HPDE6-E6E7 (cell line): ENCODE results near the gene PDZD4.

ENCODE experiments used
- DNase-seq: peaks from one replicate; pipeline ENCODE4 v3.0.0; 2011; ENCODE audit warnings: missing footprints; ENCODE audit errors: extremely low spot score

PDZD4 gene

DNA sequence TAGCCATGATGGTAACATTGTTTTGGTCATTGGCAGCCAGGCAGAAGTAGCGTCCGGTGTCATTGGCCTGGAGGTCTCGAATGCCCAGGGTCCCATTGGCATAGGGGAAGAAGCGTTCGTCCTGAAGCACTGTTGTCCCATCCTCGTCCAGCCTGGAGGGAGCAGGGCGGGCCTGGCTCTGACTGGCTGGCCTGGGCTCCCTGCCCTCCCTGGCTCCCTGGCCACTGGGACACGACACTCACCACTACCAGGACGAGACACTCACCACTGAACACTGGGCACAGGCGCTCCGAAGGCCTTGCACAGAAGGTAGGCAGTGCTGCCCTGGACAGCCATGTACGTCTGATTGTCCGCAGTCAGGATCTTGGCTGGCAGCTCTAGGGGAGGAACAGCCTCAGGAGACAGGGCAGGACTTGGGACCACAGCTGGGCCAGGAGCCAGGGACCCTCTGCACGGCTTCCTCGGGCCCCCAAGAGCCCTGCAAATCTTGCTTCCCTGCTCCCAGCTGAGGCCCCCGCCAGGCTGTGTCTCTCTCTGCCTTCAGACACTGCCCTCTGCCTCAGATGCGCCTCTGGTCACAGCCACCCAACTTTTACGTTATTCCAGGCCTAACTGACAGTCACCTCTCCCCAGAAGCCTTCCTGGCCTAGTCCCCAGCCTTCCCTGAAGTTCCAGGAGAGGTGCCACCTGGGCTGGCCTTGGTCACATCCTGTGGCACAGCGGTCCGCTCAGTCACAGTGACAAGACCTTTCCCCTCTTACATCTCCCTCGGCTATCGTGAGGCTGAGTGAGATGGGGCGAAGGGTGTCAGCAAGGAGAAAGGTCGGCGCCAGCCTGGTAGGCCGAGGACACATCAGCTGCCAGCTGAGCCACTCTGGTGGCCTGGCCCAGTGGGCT lies 38.5 kb upstream of the PDZD4 start:
- no peak for DNase-seq

DNA sequence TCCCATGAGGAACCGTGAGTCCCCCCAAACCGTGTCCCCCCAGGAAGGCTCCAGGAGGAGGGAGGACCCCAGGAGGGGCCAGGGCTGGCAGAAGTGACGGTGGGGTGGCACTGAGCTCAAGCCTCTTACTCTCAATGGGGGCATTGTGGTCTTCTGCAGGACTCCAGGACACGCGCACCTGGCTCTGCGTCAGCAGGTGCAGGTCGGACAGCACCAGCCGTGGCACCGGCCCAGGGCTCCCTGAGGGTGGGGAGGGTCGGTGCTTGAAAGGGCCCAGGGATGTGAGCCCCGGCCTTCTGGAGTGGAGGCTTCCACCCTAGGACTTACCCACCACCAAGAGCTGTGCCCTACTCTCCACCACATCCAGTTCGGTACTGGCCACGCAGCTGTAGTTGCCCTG lies 37.3 kb upstream of the PDZD4 start:
- DNase-seq: no peak

- no peak for DNase-seq
Measured at GRCh38 chrX:153867139-153867538, 36.8 kb upstream of the PDZD4 start.

DNA sequence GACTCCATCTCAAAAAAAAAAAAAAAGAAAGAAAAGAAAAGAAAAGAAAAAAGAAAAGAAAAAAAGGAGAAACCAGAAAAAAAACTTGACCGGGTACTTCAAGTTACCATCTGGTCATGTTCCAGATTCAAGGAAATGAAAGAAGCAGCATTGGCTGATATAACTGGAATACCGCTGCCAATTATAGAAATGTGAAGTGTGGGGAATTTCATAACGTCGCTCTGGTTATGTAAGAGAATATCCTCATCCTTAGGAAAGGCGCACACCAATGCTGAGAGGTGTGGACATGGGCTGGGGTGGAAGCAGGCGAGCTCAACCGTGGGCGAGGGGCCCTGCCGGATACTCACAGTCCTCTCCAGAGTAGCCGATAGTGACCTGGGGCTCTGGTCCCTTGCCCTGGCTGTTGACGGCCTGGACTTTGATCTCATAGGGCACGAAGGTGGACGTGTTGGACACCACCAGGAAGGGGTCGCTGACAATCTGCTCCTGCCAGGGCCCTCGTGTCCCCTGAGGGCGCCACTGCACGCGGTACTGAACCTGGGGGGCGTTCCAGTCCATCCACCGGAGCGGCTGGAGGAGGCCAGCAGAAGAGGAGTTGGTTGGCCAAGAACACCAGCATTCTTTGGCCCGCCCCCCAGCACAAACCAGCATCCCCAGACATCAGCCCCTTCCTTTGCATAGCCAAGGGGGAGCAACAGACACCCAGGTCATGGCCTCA lies 36.1 kb upstream of the PDZD4 start:
- DNase-seq: no peak

- no peak for DNase-seq
Measured at GRCh38 chrX:153865685-153866084, 35.3 kb upstream of the PDZD4 start.

GRCh38 chrX:153865321-153865580 lies 34.9 kb upstream of the PDZD4 start:
- no peak for DNase-seq

GRCh38 chrX:153864561-153865320 lies 34.4 kb upstream of the PDZD4 start:
- DNase-seq: no peak

DNA sequence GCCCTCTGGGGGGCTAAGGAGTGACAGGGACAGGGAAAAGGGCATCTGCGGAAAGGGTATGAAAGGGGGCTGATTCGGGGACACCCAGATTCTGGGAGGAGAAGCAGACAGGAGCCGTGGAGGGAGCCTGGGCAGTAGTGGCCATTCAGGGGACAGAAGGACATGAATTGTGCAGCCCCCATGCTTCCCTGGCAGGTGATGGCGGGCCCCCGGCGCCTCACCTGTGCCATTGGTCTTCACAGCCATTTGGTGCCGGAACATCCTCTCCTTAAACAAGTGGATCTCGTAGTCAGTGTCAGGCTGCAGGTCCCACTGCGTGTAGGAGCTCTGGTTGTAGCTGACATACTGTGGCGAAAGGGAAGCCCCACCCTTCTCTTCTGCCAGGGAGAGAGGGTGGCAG lies 33.8 kb upstream of the PDZD4 start:
- no peak for DNase-seq

DNA sequence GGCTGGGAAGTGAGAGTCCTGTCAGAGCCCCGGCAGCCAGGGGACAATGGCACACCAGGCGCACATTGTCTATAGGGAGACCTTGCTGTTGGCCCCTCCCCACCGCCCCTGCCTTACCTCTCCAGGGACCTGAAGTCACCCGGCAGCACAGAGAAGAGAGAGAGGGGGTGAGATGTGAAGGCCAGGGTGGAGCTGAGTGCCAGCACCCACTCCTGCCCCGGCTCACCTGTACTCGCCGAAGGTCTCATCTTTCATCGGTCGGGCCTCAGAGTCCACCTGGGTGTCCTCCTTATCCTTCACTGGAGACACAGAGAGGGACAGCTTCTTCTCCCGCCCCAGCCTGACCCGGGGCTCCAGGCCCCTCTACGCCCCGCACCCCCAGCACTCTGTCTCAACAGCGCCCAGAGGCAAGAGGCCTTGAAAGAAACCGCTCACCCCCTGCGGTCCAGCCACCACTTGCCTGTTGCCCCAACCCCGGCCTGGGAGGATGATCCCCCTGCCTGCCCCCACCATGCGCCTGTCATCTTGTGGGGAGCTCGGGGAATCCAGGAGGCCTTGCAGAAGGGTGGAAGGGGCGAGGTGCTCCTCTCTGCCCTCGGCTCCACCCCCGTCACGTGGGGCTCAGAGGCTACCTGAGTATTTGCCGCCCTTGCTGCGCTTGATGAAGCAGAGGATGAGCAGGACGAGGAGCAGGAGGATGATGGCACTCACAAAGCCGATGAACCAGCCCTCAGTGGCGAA lies 33.1 kb upstream of the PDZD4 start:
- DNase-seq: no peak

- no peak for DNase-seq
Measured at GRCh38 chrX:153862369-153863250, 32.3 kb upstream of the PDZD4 start.

DNA sequence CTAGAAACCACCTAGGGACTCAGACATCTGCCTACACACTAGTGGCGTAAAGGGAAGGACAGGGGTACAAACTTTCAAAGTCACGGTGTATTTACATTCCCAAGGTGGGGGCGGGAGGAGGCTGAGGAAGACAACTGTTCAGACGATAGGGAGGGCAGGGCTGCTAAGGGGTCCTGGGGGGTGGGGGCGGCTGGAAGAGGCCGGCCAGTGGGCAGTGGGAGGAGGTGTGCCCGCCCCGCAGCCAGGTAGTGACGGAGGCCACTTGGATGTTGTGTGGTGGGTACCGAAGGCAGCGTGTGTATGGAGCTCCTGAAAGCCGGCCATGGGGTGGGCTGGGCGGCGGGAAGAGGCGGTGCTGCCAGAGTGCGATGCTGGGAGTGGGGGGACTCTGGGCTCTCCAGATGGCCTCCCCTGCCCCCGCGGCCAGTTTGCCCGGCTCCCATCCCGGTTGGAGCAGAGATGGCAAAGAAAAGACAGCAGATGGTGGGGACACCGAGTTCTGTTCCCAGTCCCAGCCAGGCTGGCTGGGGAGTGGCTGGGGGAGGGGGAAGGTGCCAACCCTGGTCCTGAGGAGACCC lies 31.5 kb upstream of the PDZD4 start:
- no peak for DNase-seq

DNA sequence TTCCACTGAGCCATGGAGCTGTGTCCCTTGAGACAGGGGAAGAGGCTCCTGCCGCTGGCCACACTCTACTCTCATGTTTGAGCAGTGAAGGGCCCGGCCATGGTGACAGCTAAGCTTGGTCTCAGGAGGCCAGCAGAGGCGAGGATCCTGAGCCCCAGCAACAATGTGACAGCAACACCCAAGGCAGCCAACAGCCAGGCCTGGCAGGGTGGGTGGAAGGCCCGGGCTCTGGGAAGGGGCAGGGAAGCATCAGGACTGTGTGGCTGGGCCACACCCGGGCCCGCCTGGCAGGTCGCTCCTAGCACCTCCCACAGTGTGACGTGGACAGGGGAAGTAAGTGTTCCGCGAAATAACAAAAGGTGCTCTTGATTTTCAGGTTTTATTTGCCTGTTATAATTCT lies 30.8 kb upstream of the PDZD4 start:
- no peak for DNase-seq

- no peak for DNase-seq
Measured at GRCh38 chrX:153857348-153857903, 27.1 kb upstream of the PDZD4 start.

GRCh38 chrX:153854702-153855101 lies 24.4 kb upstream of the PDZD4 start:
- DNase-seq: no peak

- DNase-seq: no peak
Measured at GRCh38 chrX:153853902-153854267, 23.5 kb upstream of the PDZD4 start.

- no peak for DNase-seq
Measured at GRCh38 chrX:153853180-153853901, 23.0 kb upstream of the PDZD4 start.

DNA sequence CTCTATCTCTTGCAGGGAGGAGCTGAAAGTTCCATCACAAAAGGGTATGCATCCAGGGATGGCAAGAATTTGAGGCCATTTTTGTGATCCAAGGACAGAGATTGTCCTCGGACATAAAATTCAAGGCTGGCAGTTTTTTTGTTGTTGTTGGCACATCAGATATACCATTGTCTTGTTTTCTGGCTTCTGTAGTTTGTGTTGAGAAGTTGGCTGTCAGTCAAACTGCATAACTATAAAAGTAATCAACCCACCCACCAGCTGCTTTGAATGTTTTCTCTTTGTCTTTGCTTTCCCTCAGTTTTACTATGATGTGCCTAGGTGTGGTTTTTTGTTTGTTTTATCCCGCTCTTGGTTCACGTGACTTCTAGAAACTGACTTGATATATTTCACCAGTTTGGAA lies 21.6 kb upstream of the PDZD4 start:
- DNase-seq: no peak

GRCh38 chrX:153848325-153848724 lies 18.0 kb upstream of the PDZD4 start:
- no peak for DNase-seq

GRCh38 chrX:153845842-153846241 lies 15.5 kb upstream of the PDZD4 start:
- DNase-seq: no peak

GRCh38 chrX:153845195-153845594 lies 14.9 kb upstream of the PDZD4 start:
- DNase-seq: no peak
